Left hindlimb (tissue), 1 donor: ENCODE measurements around the gene ANTXRL.
"Not testable (repeated sequence)": the region's sequence is repeated elsewhere in the genome, so short reads cannot be mapped to it uniquely, and the experiment has no call there.

Source experiments
- DNase-seq: peaks from one replicate; pipeline ENCODE4 v3.0.0-alpha.2; 2018

Gene ANTXRL

DNA sequence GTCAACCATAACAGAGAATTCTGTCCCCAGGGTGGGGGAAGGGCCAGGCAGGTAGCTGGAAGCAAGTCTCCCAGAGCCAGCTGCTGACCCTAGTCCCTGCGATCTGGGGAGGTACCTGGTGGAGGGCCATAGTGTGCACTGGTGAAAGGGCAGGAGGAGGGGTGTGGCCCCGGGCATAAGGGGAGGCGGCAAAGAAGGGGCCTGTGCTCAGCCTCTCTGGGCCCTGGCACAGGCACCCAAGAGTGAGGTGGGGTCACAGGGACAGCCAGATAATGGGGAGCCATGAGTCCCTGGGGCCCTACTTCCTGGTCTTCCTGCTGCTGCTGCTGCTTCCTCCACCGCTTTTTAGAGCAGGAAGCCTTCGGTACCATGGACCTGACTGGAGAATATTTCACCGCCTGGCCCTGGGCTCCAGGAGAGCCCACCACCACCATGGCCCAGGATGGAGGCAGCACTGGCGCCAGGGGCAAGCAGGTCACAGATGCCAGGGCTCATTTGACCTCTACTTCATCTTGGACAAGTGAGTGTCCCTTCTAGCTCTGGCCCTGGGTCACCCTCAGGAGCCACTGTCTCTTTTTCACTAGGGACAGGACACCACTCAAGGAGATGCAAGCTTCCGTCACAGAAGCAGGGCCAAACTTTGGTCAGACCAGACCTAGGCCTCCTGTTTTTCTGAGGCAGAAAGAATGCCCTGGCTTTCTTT is at the start of gene ANTXRL:
ANTXRL (plus strand) TSS at position 7 of the 703 bp plus-strand sequence; CDS start at position 273, 266 bp downstream.
- peak; percentile 13 for DNase-seq

DNA sequence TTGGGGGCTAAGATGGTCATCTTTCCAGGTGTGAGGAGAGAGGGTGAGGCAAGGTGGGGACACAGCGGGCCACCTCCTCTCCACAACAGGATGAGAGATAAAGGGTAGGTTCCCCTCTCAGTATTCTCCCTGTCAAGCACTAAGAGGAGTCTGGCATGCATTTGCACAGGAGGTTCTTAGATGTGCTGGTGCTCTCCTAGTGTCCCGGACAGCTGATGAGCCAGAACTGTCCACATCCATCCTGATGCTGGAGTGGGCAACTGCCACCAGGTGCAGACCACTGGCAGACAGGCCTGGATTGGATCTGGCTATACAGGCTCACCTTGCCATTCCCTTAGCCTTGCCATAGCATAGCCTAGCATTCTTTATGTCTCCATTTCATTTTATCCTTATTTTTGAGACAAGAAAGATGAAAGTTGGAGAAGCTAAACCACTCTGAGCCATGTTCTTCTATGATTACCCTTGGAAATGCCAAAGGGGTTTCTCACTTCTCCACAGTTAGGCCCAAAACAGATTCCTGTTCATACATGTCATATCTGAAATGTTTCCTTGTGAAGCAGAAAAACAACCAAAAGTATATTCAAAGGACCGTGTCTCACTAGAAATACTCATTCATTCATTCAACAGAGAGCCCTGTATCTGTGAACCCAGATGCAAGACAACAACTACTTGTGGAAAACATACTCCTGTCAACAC is 48.8 kb upstream of the ANTXRL start:
- no peak for DNase-seq

DNA sequence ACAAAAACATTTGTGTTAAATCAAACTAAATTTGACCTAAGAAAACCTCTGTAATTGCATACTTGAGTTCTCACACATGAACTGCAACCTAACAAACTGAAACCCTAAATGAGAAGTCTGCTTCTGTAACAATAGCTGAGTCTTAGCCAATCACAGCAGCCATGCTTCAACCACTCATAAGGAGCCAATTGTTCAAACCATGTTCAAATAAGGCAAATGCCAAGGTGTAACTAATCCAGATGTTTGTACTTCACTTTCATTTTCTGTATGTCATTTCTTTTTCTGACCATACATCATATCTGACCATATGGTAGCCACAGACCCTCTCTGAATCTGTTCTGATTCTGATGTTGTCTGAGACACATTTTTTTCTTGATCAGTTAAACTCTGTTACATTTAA is 47.5 kb upstream of the ANTXRL start:
- no peak for DNase-seq

DNA sequence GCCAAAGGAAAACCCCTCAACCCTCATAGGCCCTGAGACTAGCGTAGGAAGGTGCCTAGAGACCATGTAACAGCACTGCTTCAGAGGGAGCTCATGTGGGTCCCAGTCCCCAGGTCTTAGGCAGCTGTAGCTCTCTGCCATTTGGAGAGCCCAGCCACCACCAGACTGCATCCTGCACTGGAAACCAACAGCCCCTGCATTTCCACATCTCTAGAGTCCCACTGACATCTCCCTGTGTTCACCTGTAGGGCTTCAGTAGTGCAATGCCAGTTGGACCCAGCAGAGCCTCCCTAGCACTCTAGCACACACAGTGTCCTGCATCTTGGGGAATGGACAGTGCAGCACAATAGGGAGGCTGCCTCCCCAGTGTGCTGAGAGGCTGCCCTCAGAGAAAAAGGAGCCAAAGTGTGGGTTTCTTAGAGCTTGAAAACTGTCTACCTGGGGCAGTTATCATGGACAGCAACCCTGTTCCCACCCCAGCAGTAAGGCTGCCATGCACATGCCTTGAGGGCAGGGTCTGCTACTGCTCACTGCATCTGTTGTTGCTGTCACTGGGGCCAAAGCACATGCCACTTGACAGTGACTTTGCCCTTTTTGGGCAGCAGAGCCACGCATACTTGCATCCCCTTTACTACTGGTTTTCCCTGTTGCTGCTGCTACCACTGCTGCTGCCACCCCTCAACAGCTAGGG is 46.7 kb upstream of the ANTXRL start:
- no peak for DNase-seq

DNA sequence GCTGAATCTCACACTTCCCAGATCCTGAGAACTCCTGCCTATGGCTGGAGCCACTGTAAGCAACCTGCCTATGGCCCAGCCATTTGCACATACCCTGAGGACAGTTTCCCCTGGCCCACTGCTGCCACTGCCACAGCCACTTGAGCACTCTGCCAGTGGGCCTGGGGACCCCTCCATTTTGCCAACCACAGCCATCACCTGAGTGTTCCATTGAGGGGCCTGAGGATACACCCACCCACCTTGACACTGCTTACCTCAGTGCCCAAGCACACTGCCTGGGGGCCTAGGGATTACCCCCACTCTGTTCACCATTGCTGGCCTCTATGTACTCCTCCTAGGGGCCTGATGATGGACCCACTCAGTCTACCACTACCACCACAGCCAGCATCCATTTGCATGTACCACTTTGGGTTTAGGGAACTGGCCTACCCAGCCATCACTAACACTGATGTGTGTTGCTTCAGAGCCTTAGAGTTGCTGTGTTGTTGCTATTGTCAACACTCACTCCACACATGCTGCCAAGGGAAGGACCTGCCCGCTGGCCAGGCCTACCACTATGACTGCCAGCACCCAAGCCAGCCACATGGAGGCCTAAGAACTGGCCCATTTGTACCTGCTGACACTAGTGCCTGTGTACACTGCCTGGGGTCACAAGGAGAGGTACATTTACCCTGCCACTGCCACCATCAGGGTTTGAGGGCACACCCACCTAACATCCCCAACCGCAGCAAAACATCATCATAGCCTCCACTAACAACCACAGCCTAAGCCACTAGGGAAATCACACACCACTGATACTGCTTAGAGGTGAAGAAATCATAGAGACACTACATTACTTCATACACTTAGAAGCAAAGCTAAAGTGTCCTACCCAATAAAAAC is 45.9 kb upstream of the ANTXRL start:
- DNase-seq, result no peak

DNA sequence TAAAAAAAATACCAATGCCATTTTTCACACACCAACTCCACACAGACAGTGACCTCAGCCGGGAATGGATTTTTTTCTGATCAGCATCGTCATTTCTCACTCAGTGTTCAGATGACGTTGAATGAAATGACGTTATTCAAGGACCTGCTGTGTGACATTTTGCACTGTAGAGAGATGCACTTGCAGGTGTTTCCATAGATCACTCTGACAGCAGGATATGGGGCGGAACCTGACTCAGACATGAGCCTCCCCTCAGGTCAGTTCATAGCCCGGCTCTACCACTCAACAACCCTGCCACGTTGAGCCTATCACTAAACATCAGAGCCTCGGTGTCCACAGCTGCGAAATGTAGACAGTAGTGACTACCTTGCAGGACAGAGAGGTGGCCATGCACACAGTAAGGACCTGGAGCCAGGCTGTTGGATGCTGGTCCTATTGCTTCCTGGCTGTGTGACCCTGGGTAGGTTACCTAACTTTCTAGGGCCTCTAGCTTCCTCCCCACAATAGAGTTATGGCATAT is 41.4 kb upstream of the ANTXRL start:
- no peak for DNase-seq

DNA sequence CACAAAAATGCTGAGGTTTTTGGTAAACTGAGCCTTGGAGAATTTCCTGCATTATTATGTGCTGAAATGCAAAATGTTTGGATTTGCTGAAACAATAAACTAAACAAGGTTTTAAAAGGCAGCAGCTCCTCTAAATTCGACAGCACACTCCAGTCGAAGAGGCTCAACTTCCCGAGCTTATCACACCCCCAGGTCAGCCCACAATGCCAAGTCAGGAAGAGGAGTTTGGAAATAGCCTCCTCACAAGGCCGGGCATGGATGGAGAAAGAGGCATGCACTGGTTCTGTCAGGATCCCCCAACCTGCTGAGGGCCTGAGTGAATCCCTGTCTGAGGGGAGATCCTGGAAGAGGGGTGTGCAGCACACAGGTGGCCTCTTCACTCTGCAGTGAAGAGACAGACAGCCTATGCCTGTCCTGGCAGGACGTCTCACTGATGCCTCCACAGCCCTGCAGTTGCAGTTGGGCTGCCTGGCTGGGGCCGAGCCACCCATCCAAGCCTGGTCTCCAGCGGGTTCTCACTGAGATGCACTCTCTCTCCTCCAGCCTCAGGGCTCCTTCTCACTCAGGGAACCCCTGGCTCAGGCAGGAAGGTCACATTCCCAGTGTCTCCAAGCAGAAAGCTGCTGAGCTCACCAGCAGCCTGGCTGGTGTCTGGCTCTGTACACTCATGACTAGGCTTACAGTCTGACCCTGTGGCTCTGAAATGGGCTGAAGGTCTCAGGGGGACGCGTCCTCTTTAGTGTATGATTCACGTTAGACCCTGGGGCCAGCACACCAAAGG is 40.2 kb upstream of the ANTXRL start:
- not testable (repeated sequence) for DNase-seq

DNA sequence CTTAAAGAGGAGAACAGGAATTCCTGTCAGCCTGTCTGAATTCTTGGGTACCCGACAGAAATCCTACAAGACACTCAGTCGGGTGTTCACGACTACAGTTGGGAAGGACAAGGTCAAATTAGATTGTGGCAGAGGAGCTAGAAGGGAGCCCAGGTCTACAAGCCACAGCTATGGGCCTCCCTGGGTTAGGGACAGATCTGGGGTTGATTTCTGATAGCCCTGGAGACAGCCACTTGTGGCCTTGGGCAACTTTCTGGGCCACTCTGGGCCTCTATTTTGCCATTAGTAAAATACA is 39.7 kb upstream of the ANTXRL start:
- no peak for DNase-seq

DNA sequence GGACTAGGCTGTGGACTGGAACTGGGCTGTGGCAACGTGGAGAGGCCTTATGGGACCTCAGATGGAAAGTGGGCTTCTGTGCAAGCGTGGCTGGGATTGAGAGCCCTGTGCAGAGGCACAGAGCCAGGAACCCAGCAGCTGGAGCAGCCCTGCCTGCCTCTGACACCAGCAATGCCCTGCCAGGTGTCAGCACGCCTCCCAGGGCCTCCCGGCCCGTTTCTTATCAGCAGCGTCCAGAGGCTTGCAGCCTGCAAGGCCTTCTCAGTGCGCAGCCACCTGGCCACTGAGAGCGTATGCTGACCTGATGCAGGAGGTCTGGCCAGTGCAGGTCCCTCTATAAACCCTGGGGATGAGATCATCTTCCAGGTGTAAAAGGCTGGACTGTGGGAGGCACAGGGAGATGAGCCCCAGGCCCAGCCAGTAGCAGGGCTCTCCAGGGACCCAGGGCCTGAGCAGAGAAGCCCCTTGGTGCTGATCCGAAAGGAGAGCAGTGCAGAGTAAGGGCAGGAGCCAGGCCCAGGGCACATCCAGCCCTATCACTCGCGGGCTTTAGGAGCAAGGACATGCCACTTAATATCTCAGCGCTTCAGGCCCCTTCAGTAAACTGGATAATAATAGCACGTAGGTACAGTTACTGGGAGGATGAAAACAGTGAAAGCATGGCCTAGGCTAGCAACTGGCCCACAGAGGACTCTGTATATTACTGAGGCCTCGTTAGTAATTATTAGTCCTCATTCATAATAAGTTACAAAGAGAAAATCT is 38.8 kb upstream of the ANTXRL start:
- DNase-seq, result no peak

DNA sequence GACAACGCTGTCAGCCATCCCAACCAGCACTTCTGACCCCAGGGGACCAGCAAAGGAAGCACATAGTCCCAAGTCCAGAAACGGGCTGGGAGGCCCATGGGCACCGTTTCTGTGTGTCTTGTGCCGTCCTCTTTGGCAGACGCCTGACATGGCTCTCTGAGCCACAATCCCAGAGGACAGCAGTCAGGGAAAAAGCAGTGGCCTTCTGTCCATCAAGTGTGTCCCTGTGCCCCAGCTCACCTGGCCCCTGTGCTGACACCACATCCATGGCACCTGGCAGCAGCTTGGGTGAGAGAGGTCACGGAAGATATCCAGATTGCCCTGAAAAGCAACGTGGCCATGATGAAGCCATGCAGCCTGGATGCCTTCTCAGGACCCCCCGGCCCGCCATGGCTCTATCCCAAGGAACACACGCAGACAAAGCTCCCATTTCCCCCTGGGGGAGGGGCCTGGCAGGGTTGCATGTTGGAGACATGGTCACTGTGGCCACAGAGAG is 38.1 kb upstream of the ANTXRL start:
- DNase-seq, result peak; percentile 56

DNA sequence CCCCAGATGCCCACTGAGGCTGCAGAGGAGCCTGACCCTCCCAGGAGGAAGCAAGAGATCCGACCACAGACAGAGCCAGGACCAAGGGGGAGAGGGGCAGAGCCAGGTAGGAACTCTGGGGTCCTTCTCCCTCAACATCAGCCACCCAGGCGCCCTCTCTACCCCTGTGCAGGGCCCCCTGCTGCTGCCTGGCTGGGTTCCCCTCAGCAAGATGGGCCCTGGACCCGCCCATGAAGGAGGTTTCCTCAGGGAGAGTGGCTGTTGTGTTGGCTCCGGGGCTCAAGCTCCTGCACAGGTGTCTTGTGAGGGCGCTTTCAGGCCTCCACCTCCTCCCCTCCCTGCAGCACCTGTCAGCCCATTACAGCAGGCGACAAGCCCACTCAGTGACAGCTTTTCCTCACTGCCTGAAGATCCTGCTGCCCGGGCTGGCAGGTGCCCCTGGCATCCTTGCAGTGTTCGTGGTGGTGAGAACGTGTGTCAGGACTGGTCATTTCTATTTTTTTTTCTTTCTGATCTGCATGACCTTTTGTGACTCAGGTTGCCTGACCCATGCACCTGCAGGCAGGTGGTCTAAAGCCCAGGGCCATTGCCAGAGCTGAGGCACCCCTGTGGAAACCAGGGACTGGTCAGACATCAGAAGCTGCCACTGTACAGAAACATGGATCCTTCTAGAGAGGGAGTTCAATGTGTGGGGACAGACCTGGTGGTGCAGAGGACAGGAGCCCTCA is 37.0 kb upstream of the ANTXRL start:
- not testable (repeated sequence) for DNase-seq

DNA sequence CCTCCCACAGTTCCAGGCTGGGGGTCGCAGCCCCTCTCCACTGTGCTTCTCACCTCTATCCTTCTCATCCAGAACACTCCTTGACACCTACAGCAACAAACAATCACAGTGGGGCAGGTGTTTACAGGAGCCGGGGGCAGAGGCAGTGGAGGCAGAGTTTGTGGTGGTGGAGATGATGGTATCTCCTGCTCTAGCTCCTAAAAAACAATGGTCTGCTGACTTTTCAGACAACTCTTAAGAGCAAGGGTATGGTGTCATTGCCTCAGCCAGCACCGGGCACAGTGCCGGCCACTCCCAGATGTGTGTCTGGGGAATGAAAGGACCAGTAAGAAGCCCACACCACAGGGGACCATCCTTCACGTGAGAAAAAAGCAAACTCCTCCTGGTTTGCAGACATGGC is 36.3 kb upstream of the ANTXRL start:
- DNase-seq, result no peak

DNA sequence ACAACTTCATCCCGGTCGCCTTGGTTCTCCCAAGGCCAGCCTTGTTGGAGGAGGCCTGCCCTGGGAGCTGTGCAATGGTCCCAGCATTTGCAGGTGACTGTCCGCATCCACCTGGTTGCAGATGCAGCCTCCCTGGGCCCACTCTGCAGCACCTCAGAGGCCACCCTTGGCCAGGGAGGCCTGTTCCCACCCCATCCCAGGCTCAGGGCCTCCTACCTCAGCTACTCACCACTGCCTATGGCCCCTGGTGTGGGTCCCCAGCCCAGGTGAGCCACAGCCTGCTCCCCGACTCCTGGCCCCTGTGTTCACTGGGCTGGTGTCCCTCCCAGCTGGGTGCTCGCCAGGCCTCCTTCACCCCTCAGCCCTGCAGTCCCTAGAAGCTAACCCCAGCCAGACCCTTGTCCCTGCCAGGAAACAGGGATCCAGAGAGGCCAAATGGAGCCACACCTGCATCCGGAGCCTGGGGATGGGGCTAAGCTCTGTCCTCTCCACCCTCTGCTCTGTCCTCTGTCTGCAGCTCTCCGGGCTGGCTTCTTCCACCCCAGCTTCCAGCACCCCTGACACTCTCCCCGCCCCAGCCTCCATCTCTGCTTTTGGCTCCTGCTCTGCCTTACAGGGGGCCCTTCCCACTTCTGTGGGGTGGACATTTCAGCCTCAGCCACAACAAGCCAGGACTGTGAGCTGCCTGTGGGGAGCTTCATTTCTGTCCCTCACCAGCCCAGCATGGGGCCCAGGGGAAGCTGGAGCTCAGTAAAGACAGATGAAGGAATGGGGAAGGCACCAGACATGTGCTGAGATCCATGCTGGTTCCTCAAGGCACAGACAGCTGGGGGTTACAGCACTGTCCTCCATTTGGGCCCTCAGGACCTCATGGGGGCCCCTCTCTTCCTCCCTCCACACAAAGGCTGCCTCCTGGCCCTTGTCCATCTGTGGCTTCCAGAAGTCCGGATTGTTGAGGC is 35.6 kb upstream of the ANTXRL start:
- DNase-seq, result no peak

DNA sequence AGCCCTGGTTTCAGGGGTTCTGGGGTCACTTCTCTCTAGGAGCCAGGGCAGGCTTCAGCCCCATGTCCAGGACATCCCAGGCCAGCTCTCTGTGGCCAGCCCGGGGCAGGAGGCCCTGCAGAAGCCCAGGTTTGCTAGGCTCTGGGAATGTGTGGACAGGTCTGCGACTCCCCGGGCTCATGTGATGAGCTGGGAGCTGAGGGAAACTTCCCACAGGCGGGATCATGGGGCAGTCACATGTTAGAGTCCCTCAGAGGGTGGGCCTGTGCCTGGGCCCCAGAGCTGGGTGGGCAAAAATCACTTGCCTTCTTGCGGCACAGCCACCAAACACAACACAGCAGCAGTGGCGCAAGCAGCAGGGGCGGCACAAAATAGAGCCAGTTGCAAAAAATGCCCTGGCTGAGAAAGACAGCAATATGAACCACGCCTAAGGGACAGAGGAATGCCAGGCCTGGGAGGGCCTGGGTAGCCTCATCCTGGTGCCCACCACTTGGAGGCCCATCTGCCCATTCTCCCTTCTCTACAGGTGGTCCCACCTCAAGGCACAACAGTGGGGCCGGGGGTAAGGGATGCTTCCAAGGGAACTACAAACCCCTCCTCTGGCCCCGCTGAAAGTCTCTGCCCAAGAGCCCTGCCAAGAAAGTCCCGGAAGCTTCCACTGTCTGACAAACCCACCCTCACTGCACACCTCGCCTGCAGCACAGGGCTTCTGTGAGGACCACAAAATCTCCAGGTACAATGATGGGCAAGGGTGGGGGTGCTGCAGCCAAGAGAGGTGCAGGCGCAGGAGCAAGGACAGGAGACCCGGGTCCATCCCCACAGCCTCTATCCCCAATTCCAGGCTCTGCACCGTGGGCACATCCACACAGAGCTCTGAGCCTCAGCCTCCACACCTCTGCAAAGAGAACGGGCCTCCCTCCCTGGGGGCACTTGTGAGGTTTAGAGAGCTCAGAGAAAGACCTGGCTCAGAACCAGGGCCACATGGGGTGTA is 34.6 kb upstream of the ANTXRL start:
- no peak for DNase-seq

DNA sequence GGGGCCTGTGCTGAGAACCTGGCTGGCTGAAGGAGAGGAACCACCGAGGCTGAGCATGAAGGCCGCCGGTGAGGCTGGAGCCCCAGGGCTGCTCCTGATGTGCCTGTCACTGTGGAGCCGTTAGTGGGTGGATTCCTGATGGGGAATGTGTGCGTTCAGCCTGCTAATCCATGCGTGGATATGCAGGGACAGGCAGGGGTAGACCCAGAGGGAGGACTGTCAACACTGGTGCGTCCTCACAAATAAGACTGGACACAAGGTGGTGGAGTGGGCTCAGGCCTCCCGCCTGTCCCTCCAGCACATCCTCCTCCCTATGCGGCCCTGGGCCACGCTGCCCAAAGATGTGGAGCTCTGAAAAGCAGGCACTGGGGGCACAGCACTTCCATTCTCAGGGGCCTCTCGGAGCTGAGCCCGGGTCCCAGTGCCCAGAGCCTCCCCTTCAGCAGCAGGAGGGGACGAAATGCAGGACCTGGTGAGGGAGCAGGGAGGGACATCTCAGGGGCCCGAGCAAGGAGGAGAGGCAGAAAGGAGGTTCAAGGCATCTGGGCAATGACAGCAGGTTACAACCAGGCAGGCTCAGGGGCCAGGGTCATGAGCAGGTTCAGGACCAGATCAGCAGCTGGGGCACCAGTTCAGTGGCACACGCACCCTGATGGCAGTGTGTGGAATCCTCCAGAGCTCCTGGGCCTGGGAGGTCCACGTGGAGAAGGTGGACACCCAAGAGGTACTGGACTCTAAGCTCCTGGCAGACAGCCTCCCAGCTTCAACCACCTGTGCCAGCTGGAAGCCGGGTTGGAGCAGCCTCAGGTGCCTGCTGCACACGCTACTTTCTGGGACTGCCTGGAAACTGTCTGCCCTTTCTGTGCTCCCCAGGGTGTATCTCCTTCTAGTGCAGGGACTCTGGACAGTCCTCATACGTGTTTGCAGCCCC is 33.5 kb upstream of the ANTXRL start:
- DNase-seq, result no peak

DNA sequence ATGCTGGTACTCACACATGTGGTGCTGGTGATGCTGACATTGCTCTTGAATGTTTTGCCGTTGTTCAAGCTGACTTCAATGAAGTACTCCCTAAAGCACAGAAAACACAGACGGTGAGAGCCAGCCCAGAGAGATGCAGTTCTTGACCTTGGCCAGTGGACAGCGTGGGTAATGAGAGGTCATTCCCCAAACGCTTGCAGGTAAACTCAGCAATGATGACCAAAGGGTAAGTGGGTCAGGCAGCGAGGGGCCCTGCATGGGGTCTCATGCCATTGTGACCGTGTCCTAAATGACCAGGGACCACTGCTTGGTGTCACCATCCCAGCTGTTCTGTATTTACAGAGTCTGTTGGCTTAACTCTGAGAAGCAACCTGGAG is 32.8 kb upstream of the ANTXRL start:
- no peak for DNase-seq

DNA sequence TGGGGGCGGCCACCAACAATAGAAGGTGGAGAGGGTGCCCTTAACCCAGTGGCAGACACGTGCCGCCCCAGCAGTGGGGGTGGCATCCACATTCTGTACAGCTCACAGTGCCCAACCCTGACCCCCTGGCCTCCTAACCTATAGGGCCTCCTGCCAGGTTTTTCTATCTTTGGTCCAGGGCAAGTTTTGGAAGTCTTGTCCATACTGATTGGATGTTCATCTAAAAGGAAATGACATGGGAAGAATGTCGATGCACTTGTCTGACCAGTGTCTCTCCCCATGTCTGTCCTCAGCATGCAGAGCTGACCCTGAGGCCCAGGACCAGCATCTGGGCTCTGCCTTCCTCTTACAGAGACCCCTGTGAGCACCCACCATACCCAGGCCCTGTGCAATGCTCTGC is 32.3 kb upstream of the ANTXRL start:
- no peak for DNase-seq
